ENCODE measurements around the gene SPON1.
"Not testable (repeated sequence)": the region's sequence is repeated elsewhere in the genome, so short reads cannot be mapped to it uniquely, and the experiment has no call there.

SPON1 gene

GRCh38 chr11:14136561-14136960 is 174.0 kb downstream of the SPON1 start:
- DNase-seq = no peak

GRCh38 chr11:14137284-14137683 is 174.8 kb downstream of the SPON1 start:
- DNase-seq = no peak

GRCh38 chr11:14140991-14141390 is 178.5 kb downstream of the SPON1 start:
- DNase-seq = no peak

- no peak for DNase-seq
These were observed 179.2 kb downstream of the SPON1 start for GRCh38 chr11:14141676-14142075.

- no peak for DNase-seq
These were observed 182.4 kb downstream of the SPON1 start for GRCh38 chr11:14144934-14145333.

- no peak for DNase-seq
These were observed 186.2 kb downstream of the SPON1 start for GRCh38 chr11:14148653-14149273.

GRCh38 chr11:14149683-14150082 is 187.2 kb downstream of the SPON1 start:
- no peak for DNase-seq

- DNase-seq = no peak
These were observed 188.4 kb downstream of the SPON1 start for GRCh38 chr11:14150878-14151277.

GRCh38 chr11:14154103-14154502 is 191.6 kb downstream of the SPON1 start:
- not testable (repeated sequence) for DNase-seq

GRCh38 chr11:14158393-14158792 is 195.9 kb downstream of the SPON1 start:
- no peak for DNase-seq

GRCh38 chr11:14163576-14163975 is 201.1 kb downstream of the SPON1 start:
- no peak for DNase-seq

- DNase-seq = not testable (repeated sequence)
These were observed 211.2 kb downstream of the SPON1 start for GRCh38 chr11:14173679-14174078.

- DNase-seq = no peak
These were observed 216.7 kb downstream of the SPON1 start for GRCh38 chr11:14179116-14179820.

GRCh38 chr11:14181121-14181520 is 218.6 kb downstream of the SPON1 start:
- DNase-seq = no peak

GRCh38 chr11:14182833-14183364 is 220.4 kb downstream of the SPON1 start:
- no peak for DNase-seq

- DNase-seq = no peak
These were observed 221.8 kb downstream of the SPON1 start for GRCh38 chr11:14184028-14184940.

GRCh38 chr11:14185461-14185860 is 222.9 kb downstream of the SPON1 start:
- no peak for DNase-seq

GRCh38 chr11:14186046-14186775 is 223.7 kb downstream of the SPON1 start:
- no peak for DNase-seq

- DNase-seq = no peak
These were observed 227.4 kb downstream of the SPON1 start for GRCh38 chr11:14189874-14190273.

- no peak for DNase-seq
These were observed 228.7 kb downstream of the SPON1 start for GRCh38 chr11:14190992-14191778.

- DNase-seq = no peak
These were observed 231.1 kb downstream of the SPON1 start for GRCh38 chr11:14193644-14194043.
